GM18867 (cell line): Measurements from ENCODE around the gene PTCHD1.

Source experiments
- ATAC-seq: cut with Tn5 transposase; IDR thresholded peaks from one replicate; pipeline ENCODE4 v1.9.1; 2021; ENCODE audit warnings: mild to moderate bottlenecking, moderate library complexity; ENCODE audit not compliant: unreplicated experiment

The PTCHD1 gene

GRCh38 chrX:23344904-23345271 is 10.2 kb downstream of the PTCHD1 start:
- no peak for ATAC-seq

- no peak for ATAC-seq
Observed at GRCh38 chrX:23356189-23356588, 21.5 kb downstream of the PTCHD1 start.

GRCh38 chrX:23364416-23364815 is 29.8 kb downstream of the PTCHD1 start:
- ATAC-seq = no peak

- ATAC-seq = no peak
Observed at GRCh38 chrX:23365541-23365940, 30.9 kb downstream of the PTCHD1 start.

- no peak for ATAC-seq
Observed at GRCh38 chrX:23366914-23367313, 32.3 kb downstream of the PTCHD1 start.

GRCh38 chrX:23369027-23369426 is 34.4 kb downstream of the PTCHD1 start:
- no peak for ATAC-seq

GRCh38 chrX:23372220-23372902 is 37.7 kb downstream of the PTCHD1 start:
- no peak for ATAC-seq

GRCh38 chrX:23373129-23373804 is 38.6 kb downstream of the PTCHD1 start:
- no peak for ATAC-seq

- ATAC-seq = no peak
Observed at GRCh38 chrX:23374291-23374690, 39.6 kb downstream of the PTCHD1 start.

- ATAC-seq = no peak
Observed at GRCh38 chrX:23376581-23376980, 41.9 kb downstream of the PTCHD1 start.

GRCh38 chrX:23380581-23380980 is 45.9 kb downstream of the PTCHD1 start:
- ATAC-seq = no peak

GRCh38 chrX:23381099-23382087 is 46.7 kb downstream of the PTCHD1 start:
- ATAC-seq = no peak

GRCh38 chrX:23382572-23382971 is 47.9 kb downstream of the PTCHD1 start:
- ATAC-seq = no peak

- ATAC-seq = no peak
Observed at GRCh38 chrX:23383411-23383810, 48.8 kb downstream of the PTCHD1 start.

- no peak for ATAC-seq
Observed at GRCh38 chrX:23385242-23385641, 50.6 kb downstream of the PTCHD1 start.

- ATAC-seq = no peak
Observed at GRCh38 chrX:23386260-23386659, 51.6 kb downstream of the PTCHD1 start.

- ATAC-seq = no peak
Observed at GRCh38 chrX:23386726-23387125, 52.1 kb downstream of the PTCHD1 start.

GRCh38 chrX:23387550-23388184 is 53.0 kb downstream of the PTCHD1 start:
- no peak for ATAC-seq

GRCh38 chrX:23389196-23389792 is 54.6 kb downstream of the PTCHD1 start:
- no peak for ATAC-seq

- no peak for ATAC-seq
Observed at GRCh38 chrX:23390979-23391378, 56.3 kb downstream of the PTCHD1 start.

GRCh38 chrX:23392195-23392594 is 57.5 kb downstream of the PTCHD1 start:
- no peak for ATAC-seq
